SK-N-MC (cell line): ENCODE measurements around the gene CCM2.

Experiments
- DNase-seq: peaks from one replicate; pipeline ENCODE4 v3.0.0-alpha.2; 2011; ENCODE audit warnings: low read depth, low spot score
- H3K27ac ChIP-seq: fragments of 200-600 bp; sonication (generic); 2 replicates; pipeline ENCODE4 v1.5.1; 2016; ENCODE audit warnings: mixed run types
- H3K36me3 ChIP-seq: fragments of 200-600 bp; sonication (generic); 2 replicates; pipeline ENCODE4 v1.6.1; 2017; ENCODE audit warnings: antibody characterized with exemption, low read length, mixed read lengths; ENCODE audit not compliant: insufficient read depth
- H3K4me3 ChIP-seq: fragments of 200-600 bp; sonication (generic); 2 replicates; pipeline ENCODE4 v1.5.1; 2016
- H3K9ac ChIP-seq: fragments of 200-600 bp; sonication (generic); 2 replicates; pipeline ENCODE4 v1.8.0; 2017; ENCODE audit warnings: mixed run types, mixed read lengths; ENCODE audit not compliant: insufficient read length
- H3K9me3 ChIP-seq: fragments of 200-600 bp; sonication (generic); 2 replicates; pipeline ENCODE4 v1.6.1; 2017; ENCODE audit warnings: low read depth, mild to moderate bottlenecking, antibody characterized with exemption, low read length, moderate library complexity, mixed read lengths
- EZH2 ChIP-seq: fragments of 200-600 bp; sonication (generic); IDR thresholded peaks from one replicate; pipeline ENCODE4 v1.6.1; 2017; ENCODE audit warnings: antibody characterized with exemption
- FOXP2 ChIP-seq: optimal IDR thresholded peaks from 2 replicates; pipeline ENCODE3; 2011; ENCODE audit warnings: mild to moderate bottlenecking, moderate library complexity; ENCODE audit not compliant: insufficient read depth; ENCODE audit errors: extremely low read length, control extremely low read depth
- POLR2AphosphoS5 ChIP-seq: IDR thresholded peaks from 2 replicates; pipeline ENCODE4 v1.6.1; 2012; ENCODE audit warnings: mild to moderate bottlenecking, low read depth, low read length, borderline replicate concordance

CCM2 gene

GRCh38 chr7:45075871-45076796, 76.1 kb downstream of the CCM2 start:
- Histone ChIP-seq H3K27ac (no peak overlapping the region), H3K9ac (no peak overlapping the region), H3K4me3 (no peak overlapping the region), H3K9me3 (no peaks in the 10 kb centered on the region), H3K36me3 (no peaks in the 10 kb centered on the region; the same call in 1 of the 2 replicates)
- TF ChIP-seq FOXP2 (no peak), EZH2 (no peak), POLR2AphosphoS5 (no peak)
- no peak for DNase-seq

- Histone ChIP-seq H3K9me3 (no peaks in the 10 kb centered on the region), H3K4me3 (no peak overlapping the region), H3K36me3 (no peaks in the 10 kb centered on the region; the same call in 1 of the 2 replicates), H3K27ac (no peak overlapping the region), H3K9ac (no peak overlapping the region)
- DNase-seq: no peak
- TF ChIP-seq FOXP2 (no peak), POLR2AphosphoS5 (no peak), EZH2 (no peak)
These were observed 76.9 kb downstream of the CCM2 start for GRCh38 chr7:45076946-45077345.

GRCh38 chr7:45077579-45077978, 77.6 kb downstream of the CCM2 start:
- no peak for DNase-seq
- Histone ChIP-seq H3K27ac (no peak overlapping the region), H3K9ac (no peak overlapping the region), H3K9me3 (no peaks in the 10 kb centered on the region), H3K36me3 (no peaks in the 10 kb centered on the region; the same call in 1 of the 2 replicates), H3K4me3 (no peak overlapping the region)
- TF ChIP-seq FOXP2 (no peak), POLR2AphosphoS5 (no peak), EZH2 (no peak)

- Histone ChIP-seq H3K9me3 (no peaks in the 10 kb centered on the region), H3K9ac (no peak overlapping the region), H3K36me3 (no peaks in the 10 kb centered on the region), H3K4me3 (no peak overlapping the region), H3K27ac (no peak overlapping the region)
- TF ChIP-seq POLR2AphosphoS5 (no peak), EZH2 (no peak), FOXP2 (no peak)
- DNase-seq: no peak
These were observed 78.2 kb downstream of the CCM2 start for GRCh38 chr7:45078125-45078681.

DNA sequence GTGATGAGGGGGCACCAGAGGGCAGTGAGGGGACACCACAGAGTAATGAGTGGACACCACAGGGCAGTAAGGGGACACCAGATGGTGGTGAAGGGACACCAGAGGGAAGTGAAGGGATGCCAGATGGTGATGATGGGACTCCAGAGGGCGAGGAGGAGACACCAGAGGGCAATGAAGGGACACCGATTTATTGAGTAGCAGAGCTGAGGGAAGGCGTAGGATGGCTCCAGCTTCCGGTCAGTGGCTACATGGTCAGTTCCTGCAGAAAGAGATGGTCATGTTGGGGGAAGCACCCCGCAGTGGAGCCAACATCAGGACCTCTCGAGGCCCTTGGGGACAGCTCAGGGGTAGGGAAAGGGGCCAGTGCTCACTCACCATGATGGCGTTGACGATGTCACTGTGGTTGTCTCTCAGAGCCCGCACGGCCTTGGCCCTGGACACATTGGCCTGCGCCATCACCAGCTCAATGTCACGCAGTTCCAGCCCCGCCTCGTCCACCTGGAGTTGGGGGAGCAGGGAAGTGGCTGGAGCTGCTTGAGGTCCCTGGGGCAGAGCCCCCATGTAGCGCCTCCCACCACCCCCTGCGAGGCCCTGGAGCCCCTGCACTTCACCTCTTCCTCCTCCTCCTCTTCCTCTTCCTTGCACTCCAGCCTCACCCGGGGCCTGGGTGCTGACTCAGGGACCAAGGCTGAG, 80.4 kb downstream of the CCM2 start:
- no peak overlapping the region for H3K9ac ChIP-seq
- TF ChIP-seq POLR2AphosphoS5 (no peak), EZH2 (no peak), FOXP2 (no peak)
- no peak for DNase-seq
- no peak overlapping the region for H3K27ac ChIP-seq
- no peaks in the 10 kb centered on the region for H3K36me3 ChIP-seq
- no peak overlapping the region for H3K4me3 ChIP-seq
- no peaks in the 10 kb centered on the region for H3K9me3 ChIP-seq

DNA sequence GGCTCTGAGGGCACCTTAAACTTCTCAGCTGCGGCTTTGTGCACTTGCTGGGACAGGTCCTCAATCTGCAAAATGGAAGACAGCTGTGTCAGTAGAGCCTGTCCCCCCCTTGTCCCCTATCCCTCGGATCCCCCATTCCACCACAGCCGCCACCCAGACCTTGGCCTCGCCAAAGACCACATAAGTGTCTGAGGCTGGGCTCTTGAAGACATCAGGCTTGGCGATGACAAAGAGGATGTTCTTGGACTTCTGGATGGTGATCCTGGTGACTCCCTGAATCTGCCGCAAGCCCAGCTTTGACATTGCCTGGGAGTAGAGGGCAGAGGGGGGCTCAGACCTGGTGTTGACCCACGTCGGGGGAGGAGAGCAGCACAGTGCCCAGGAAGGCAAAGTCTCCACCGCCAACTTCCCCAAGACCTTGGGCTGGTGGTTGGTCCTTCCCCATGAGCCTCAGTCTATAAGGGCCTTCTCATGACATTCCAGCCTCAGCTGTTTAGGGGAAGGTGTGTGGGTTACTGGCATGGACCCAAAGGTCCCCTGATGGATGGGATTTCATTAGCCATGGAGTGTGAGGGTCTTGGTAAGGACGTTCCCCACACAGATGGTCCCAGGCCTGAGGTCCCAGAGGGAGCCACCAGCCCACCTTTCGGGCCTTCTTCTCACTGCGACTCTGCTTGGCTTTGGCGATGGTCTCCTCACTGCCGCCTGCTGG, 81.1 kb downstream of the CCM2 start:
- no peak overlapping the region for H3K27ac ChIP-seq
- no peak overlapping the region for H3K4me3 ChIP-seq
- H3K9ac ChIP-seq: no peak overlapping the region
- no peaks in the 10 kb centered on the region for H3K36me3 ChIP-seq
- no peak for DNase-seq
- H3K9me3 ChIP-seq: no peaks in the 10 kb centered on the region
- TF ChIP-seq FOXP2 (no peak), EZH2 (no peak), POLR2AphosphoS5 (no peak)

DNA sequence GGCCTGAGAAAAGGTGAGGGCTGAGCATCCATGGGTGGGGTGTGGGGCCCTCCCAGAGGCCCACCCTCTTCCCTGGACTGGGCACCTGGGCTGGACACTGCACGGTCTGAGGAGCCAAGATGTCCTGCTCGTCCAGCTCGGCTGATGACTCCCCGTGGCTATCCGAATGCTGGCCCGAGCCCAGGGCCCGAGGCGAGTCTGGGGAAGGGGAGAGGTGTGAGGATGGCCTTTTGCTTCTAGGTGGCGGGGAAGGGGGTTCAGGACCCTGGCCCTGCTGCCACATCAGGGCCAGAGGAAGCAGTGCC, 81.6 kb downstream of the CCM2 start:
- Histone ChIP-seq H3K4me3 (no peak overlapping the region), H3K9me3 (no peaks in the 10 kb centered on the region), H3K36me3 (no peaks in the 10 kb centered on the region), H3K9ac (no peak overlapping the region), H3K27ac (no peak overlapping the region)
- no peak for TF ChIP-seq FOXP2
- no peak for TF ChIP-seq POLR2AphosphoS5
- no peak for TF ChIP-seq EZH2
- no peak for DNase-seq

- H3K27ac ChIP-seq: no peak overlapping the region
- DNase-seq: no peak
- no peaks in the 10 kb centered on the region for H3K9me3 ChIP-seq
- TF ChIP-seq EZH2 (no peak), FOXP2 (no peak), POLR2AphosphoS5 (no peak)
- H3K4me3 ChIP-seq: no peak overlapping the region
- no peaks in the 10 kb centered on the region for H3K36me3 ChIP-seq
- no peak overlapping the region for H3K9ac ChIP-seq
These were observed 82.2 kb downstream of the CCM2 start for GRCh38 chr7:45082031-45082830.
